ENCODE data around the gene AURKA.

DNA sequence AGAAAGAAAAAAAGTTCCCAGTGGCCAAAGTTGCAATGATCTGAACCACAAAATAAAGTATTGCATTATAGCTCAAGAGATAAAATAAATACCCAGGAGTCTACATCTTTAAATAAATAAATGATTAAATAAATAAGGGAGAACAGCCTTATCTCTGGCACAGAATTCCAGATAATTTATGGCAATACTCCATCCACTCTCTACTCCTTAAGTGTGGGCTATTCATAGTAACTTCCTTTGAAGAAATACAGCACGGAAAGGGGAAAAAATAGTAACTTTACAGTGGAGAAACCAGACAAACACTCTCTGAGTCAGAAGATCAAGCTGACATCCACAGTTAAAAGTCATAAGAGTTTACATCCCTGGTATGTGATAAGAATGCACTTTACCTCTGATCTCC is 11.6 kb downstream of the AURKA start:
- no peak for TF ChIP-seq EZH2 (IDR thresholded peaks at IDR 0.05; ENCODE audit: insufficient read depth, low read length)
- TF ChIP-seq, protein P1, sequence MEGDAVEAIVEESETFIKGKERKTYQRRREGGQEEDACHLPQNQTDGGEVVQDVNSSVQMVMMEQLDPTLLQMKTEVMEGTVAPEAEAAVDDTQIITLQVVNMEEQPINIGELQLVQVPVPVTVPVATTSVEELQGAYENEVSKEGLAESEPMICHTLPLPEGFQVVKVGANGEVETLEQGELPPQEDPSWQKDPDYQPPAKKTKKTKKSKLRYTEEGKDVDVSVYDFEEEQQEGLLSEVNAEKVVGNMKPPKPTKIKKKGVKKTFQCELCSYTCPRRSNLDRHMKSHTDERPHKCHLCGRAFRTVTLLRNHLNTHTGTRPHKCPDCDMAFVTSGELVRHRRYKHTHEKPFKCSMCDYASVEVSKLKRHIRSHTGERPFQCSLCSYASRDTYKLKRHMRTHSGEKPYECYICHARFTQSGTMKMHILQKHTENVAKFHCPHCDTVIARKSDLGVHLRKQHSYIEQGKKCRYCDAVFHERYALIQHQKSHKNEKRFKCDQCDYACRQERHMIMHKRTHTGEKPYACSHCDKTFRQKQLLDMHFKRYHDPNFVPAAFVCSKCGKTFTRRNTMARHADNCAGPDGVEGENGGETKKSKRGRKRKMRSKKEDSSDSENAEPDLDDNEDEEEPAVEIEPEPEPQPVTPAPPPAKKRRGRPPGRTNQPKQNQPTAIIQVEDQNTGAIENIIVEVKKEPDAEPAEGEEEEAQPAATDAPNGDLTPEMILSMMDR (IDR thresholded peaks at IDR 0.05; ENCODE audit: insufficient read depth, low read depth, low read length), result no peak
